PC-9 (cell line): ENCODE results near the gene BMPR2.

Experiments used
- EZH2 ChIP-seq: fragments of 200-600 bp; sonication (generic); IDR thresholded peaks from 2 replicates; pipeline ENCODE4 v1.8.0; 2017; ENCODE audit warnings: antibody characterized with exemption, low read depth
- TF ChIP-seq, protein P1 (sequence below): fragments of 200-600 bp; sonication (generic); conservative IDR thresholded peaks from 2 replicates; pipeline ENCODE4 v1.6.1; 2017; ENCODE audit warnings: mixed run types, antibody characterized with exemption, mild to moderate bottlenecking, moderate library complexity

DNA sequence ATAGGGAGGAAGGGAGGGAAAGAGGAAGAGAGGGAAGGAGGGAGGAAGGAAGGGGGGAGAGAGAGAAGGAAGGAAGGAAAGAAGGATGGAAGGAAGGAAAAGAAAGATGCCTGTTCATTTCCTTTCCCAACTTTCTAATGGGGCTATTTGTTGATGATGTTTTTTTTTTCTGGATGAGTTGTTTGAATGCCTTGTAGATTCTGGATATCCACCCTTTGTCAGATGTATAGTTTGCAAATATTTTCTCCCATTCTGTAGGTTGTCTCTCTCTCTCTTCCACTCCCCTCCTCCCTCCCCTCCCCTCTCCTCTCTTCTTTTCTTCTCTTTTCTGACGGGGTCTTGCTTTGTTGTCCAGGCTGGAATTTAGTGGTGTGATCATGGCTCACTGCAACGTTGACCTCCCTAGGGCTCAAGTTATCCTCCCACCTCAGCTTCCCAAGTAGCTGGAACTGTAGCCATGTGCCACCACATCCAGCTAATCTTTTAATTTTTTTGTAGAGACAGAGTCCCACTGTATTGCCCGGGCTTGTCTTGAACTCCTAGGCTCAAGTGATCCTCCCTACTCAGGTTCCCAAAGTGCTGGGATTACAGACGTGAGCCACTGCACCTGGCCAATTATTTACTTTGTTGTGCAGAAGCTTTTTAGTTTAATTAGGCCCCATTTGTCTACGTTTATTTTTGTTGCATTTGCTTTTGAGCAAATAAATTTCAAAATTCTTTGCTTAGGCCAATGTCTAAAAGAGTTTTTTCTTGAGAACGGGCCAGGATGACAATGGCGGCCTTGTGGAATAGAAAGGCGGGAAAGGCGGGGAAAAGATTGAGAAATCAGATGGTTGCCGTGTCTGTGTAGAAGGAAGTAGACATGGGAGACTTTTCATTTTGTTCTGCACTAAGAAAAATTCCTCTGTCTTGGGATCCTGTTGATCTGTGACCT lies 201.4 kb downstream of the BMPR2 start:
- TF ChIP-seq, protein P1, sequence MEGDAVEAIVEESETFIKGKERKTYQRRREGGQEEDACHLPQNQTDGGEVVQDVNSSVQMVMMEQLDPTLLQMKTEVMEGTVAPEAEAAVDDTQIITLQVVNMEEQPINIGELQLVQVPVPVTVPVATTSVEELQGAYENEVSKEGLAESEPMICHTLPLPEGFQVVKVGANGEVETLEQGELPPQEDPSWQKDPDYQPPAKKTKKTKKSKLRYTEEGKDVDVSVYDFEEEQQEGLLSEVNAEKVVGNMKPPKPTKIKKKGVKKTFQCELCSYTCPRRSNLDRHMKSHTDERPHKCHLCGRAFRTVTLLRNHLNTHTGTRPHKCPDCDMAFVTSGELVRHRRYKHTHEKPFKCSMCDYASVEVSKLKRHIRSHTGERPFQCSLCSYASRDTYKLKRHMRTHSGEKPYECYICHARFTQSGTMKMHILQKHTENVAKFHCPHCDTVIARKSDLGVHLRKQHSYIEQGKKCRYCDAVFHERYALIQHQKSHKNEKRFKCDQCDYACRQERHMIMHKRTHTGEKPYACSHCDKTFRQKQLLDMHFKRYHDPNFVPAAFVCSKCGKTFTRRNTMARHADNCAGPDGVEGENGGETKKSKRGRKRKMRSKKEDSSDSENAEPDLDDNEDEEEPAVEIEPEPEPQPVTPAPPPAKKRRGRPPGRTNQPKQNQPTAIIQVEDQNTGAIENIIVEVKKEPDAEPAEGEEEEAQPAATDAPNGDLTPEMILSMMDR: no peak
- no peak for TF ChIP-seq EZH2
